22Rv1 (cell line): ENCODE results near the gene CNTN2.

ENCODE experiments used
- ZFX ChIP-seq: fragments of 450-650 bp; IDR thresholded peaks from 2 replicates; pipeline ENCODE4 v1.6.1; 2017; ENCODE audit warnings: antibody characterized with exemption, borderline replicate concordance
- TF ChIP-seq, protein P1 (sequence below): fragments of 450-650 bp; IDR thresholded peaks from 2 replicates; pipeline ENCODE4 v1.5.1; 2017; ENCODE audit warnings: mild to moderate bottlenecking

DNA sequence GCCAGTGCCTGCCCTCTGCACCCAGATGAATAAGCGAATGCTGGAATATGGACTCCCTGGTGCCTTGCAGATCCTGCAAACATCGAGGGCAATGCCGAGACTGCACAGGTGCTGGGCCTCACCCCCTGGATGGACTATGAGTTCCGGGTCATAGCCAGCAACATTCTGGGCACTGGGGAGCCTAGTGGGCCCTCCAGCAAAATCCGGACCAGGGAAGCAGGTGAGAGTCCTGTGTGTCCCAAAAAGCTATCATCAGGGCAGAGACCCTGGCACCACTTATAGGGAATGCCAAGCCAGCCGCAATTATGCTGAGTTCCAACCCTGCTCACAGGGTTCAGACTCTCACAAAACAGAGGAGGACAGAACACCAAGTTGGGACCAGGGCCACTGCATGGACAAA lies 24.0 kb downstream of the CNTN2 start:
- TF ChIP-seq, protein P1, sequence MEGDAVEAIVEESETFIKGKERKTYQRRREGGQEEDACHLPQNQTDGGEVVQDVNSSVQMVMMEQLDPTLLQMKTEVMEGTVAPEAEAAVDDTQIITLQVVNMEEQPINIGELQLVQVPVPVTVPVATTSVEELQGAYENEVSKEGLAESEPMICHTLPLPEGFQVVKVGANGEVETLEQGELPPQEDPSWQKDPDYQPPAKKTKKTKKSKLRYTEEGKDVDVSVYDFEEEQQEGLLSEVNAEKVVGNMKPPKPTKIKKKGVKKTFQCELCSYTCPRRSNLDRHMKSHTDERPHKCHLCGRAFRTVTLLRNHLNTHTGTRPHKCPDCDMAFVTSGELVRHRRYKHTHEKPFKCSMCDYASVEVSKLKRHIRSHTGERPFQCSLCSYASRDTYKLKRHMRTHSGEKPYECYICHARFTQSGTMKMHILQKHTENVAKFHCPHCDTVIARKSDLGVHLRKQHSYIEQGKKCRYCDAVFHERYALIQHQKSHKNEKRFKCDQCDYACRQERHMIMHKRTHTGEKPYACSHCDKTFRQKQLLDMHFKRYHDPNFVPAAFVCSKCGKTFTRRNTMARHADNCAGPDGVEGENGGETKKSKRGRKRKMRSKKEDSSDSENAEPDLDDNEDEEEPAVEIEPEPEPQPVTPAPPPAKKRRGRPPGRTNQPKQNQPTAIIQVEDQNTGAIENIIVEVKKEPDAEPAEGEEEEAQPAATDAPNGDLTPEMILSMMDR: no peak
- TF ChIP-seq ZFX: no peak
